ENCODE data around the gene PPP1R3E. TPM values are rescaled to one million over a fixed set of nuclear protein-coding genes. Genes with fewer than 3 reads are reported as not detected.
A peak's percentile ranks its signal among the peaks of the same experiment; 100 is the strongest.

PPP1R3E gene
- total RNA-seq, 1 donor from 2014 or later, result 15.0 TPM

DNA sequence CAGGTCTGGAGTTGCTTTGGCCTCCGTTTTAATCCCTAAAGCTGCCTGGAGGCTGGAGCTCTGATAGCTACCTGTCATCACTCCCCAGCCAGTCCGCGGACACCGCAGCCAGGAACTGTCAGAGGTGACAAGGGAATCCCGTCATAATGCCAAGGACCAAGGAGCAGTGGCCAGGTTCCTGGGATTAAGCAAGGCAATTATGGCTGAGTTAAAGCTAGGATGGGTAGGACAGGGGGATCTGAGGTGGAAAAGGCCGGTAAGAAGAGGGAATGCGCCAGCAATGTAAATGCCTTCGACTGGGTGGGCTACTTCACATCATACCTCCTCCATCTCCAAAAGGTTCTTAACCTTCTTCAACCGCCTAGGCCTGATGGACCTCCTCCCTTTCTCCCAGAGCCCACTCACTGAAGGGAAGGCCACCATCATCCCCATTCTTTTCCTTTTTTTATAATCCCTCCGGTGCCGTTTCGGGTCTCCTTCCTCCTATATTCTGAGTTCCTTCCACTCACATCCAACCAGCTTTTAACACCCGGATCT is 1.9 kb downstream of the PPP1R3E start:
- TF ChIP-seq, protein P1, sequence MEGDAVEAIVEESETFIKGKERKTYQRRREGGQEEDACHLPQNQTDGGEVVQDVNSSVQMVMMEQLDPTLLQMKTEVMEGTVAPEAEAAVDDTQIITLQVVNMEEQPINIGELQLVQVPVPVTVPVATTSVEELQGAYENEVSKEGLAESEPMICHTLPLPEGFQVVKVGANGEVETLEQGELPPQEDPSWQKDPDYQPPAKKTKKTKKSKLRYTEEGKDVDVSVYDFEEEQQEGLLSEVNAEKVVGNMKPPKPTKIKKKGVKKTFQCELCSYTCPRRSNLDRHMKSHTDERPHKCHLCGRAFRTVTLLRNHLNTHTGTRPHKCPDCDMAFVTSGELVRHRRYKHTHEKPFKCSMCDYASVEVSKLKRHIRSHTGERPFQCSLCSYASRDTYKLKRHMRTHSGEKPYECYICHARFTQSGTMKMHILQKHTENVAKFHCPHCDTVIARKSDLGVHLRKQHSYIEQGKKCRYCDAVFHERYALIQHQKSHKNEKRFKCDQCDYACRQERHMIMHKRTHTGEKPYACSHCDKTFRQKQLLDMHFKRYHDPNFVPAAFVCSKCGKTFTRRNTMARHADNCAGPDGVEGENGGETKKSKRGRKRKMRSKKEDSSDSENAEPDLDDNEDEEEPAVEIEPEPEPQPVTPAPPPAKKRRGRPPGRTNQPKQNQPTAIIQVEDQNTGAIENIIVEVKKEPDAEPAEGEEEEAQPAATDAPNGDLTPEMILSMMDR (conservative IDR thresholded peaks at IDR 0.05), result no peak
- Mint-ChIP-seq H3K27me3 (ENCODE audit: low read depth) (no peaks in the 10 kb centered on the region), H3K4me3 (peak overlapping the region; percentile 95), H3K36me3 (ENCODE audit: low read depth) (no peaks in the 10 kb centered on the region), H3K4me1 (peaks cover 44% of the 10 kb centered on the region), H3K9me3 (no peaks in the 10 kb centered on the region), H3K27ac (ENCODE audit: unreplicated experiment) (peak overlapping the region; percentile 97)
- no peak for DNase-seq (ENCODE audit: low read depth, low spot score)

DNA sequence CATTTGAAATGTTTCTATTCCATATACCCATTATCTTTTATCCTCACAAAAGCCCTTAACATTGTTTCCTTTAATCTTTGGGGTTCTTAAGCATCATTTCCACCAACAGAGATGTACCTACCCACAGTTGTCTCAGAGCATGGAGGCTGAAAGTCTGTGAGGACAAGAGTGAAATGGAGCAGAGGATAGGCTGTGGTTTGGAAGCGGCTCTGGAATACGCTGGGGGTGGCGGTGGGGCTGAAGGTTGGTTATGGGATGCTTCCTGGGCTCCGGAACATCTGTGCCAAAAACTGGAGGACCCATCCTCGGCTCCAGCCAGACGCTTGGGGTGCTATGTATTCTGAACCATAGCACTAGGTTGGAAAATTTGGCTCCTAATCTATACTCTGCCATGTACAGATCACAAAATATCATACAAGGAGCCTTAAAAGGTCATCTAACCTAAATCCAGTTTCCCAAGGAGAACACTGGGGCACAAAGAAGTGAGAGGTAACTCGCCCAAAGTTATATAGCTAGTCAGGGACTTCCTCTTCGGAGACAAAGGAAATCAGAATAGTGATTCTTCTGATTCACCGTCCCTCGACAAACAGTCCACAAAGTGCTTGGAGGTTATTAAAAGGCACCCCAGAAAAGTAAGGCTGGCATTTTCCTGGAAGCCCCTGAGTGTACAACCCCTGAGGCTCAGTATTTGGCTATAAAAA is 2.5 kb downstream of the PPP1R3E start:
- TF ChIP-seq, protein P1 (conservative IDR thresholded peaks at IDR 0.05), result no peak
- peaks cover 48% of the 10 kb centered on the region for H3K4me1 Mint-ChIP-seq
- no peaks in the 10 kb centered on the region for H3K36me3 Mint-ChIP-seq (ENCODE audit: low read depth)
- no peaks in the 10 kb centered on the region for H3K9me3 Mint-ChIP-seq
- peak overlapping the region; percentile 95 for H3K4me3 Mint-ChIP-seq
- peak overlapping the region; percentile 97 for H3K27ac Mint-ChIP-seq (ENCODE audit: unreplicated experiment)
- no peak for DNase-seq (ENCODE audit: low read depth, low spot score)
- no peaks in the 10 kb centered on the region for H3K27me3 Mint-ChIP-seq (ENCODE audit: low read depth)

DNA sequence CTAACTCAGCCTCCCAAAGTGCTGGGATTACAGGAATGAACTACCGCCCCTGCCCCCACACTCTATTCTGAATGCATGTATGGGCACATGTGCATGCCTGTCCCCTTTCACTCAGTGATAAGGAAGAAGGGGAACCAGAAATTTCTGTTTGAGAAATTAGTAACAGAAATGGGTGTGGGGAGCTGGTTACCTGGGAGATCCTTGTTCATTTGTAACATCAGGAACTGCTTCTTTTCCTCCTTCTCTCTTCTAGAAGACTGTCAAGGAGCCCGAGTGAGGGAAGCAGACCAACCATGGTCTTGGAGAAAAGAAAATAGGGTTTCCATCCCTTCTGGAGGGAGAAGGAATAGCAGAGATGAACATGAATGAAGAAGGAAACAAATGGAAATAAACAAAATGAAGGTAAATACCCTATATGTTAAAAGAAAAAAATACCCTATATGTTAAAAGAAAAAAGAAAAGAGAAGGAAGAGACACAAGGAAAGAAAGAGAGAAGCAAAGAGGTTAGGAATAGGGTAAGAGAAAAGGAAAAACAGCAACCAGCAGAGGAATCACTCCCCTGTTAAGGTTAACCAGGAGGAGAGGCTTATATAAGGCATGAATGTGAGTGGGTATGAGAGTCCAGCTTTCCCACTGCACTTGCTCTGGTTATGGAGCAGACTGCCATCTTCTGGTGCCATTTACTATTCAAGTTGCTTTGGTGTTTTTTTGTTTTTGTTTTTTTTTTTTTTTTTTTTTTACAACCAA is 3.3 kb downstream of the PPP1R3E start:
- Mint-ChIP-seq H3K4me3 (peak overlapping the region; percentile 95), H3K27ac (ENCODE audit: unreplicated experiment) (no peak overlapping the region)

DNA sequence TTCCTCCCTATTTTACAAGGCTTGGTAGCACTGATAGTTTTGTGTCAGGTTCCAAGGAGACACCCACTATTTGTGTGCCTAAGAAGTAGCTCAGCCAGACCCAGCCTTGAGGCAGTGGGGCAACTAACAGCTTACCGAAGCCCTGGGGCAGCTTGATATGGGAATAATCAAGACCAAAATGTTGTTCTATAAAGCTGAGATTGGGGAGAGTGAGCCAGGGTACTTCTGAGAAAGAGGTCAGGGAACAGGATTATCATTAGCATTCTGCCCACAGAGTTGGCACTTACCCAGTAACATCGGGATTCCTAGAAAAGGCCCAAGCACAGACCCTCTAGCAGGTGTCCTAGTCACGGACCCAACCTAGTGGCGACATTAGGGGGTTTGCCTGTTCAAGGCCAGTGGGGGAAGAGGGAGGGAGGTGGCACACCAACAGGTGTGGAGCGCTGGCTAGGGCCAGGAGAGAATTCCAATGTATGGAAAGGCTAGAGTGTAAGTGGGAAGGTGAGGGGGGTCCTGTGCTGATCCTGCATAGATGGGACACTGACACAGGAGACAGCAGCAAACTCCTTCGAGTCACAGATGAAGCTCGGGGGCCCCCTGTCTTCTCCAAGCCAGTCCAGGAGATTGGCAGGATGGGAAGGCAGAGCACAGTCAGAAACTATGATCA is 4.9 kb downstream of the PPP1R3E start:
- H3K4me3 Mint-ChIP-seq, result no peak overlapping the region
- TF ChIP-seq, protein P1 (conservative IDR thresholded peaks at IDR 0.05), result no peak
- no peak for DNase-seq (ENCODE audit: low read depth, low spot score)
- no peak overlapping the region for H3K27ac Mint-ChIP-seq (ENCODE audit: unreplicated experiment)
- no peaks in the 10 kb centered on the region for H3K36me3 Mint-ChIP-seq (ENCODE audit: low read depth)
- H3K27me3 Mint-ChIP-seq (ENCODE audit: low read depth), result peaks cover 8% of the 10 kb centered on the region
- H3K4me1 Mint-ChIP-seq, result peaks cover 44% of the 10 kb centered on the region
- no peaks in the 10 kb centered on the region for H3K9me3 Mint-ChIP-seq

More for the DNA sequence above, 3.3 kb downstream of the PPP1R3E start:
- Mint-ChIP-seq H3K4me1 (peaks cover 48% of the 10 kb centered on the region), H3K27me3 (ENCODE audit: low read depth) (no peaks in the 10 kb centered on the region), H3K9me3 (no peaks in the 10 kb centered on the region), H3K36me3 (ENCODE audit: low read depth) (no peaks in the 10 kb centered on the region)
- no peak for DNase-seq (ENCODE audit: low read depth, low spot score)
- TF ChIP-seq, protein P1 (conservative IDR thresholded peaks at IDR 0.05), result peak; percentile 57

- H3K36me3 Mint-ChIP-seq (ENCODE audit: low read depth), result no peaks in the 10 kb centered on the region
- no peak for DNase-seq (ENCODE audit: low read depth, low spot score)
- H3K9me3 Mint-ChIP-seq, result no peaks in the 10 kb centered on the region
- peaks cover 8% of the 10 kb centered on the region for H3K27me3 Mint-ChIP-seq (ENCODE audit: low read depth)
- no peak overlapping the region for H3K27ac Mint-ChIP-seq (ENCODE audit: unreplicated experiment)
- peak overlapping the region; percentile 61 for H3K4me3 Mint-ChIP-seq
- H3K4me1 Mint-ChIP-seq, result peaks cover 40% of the 10 kb centered on the region
- TF ChIP-seq, protein P1 (conservative IDR thresholded peaks at IDR 0.05), result no peak
These were observed 5.6 kb downstream of the PPP1R3E start for GRCh38 chr14:23297096-23297495.

Data from neural crest cell (in vitro differentiated cells).